K562 (cell line): ENCODE data around the gene KCNC3. TPM values are rescaled to one million over a fixed set of nuclear protein-coding genes. Genes with fewer than 3 reads are reported as not detected.
A peak's percentile ranks its signal among the peaks of the same experiment; 100 is the strongest.

Experiments used
- ATF4 ChIP-seq: fragments of 450-650 bp; formaldehyde crosslinking; IDR thresholded peaks from 2 replicates; pipeline ENCODE4 v1.4.0; 2022; ENCODE audit warnings: mild to moderate bottlenecking, moderate library complexity
- BMI1 ChIP-seq: fragments of 150-350 bp; IDR thresholded peaks from 2 replicates; pipeline ENCODE4 v1.6.1; 2014; ENCODE audit warnings: low read length
- BRF1 ChIP-seq: IDR thresholded peaks from 3 replicates; pipeline ENCODE4 v1.6.1; 2011; ENCODE audit warnings: borderline replicate concordance, mild to moderate bottlenecking; ENCODE audit not compliant: insufficient read length; ENCODE audit errors: extremely low read depth
- BRF2 ChIP-seq: IDR thresholded peaks from 3 replicates; pipeline ENCODE4 v1.6.1; 2011; ENCODE audit warnings: borderline replicate concordance, mild to moderate bottlenecking; ENCODE audit not compliant: insufficient read length, insufficient read depth
- E2F5 ChIP-seq: sonication (generic); formaldehyde crosslinking; IDR thresholded peaks from 2 replicates; pipeline ENCODE4 v1.8.0; 2022; ENCODE audit warnings: mild to moderate bottlenecking, missing genetic modification reagents
- ERF ChIP-seq: fragments of 450-650 bp; formaldehyde crosslinking; IDR thresholded peaks from 2 replicates; pipeline ENCODE4 v1.4.0; 2020; ENCODE audit warnings: mild to moderate bottlenecking, mixed read lengths
- ESRRA ChIP-seq: fragments of 450-650 bp; IDR thresholded peaks from 2 replicates; pipeline ENCODE4 v1.6.1; 2014; ENCODE audit warnings: low read depth, mild to moderate bottlenecking, moderate library complexity, borderline replicate concordance
- FOXJ3 ChIP-seq: sonication (generic); formaldehyde crosslinking; IDR thresholded peaks from 2 replicates; pipeline ENCODE4 v1.4.0; 2020; ENCODE audit warnings: mild to moderate bottlenecking, missing genetic modification reagents
- FOXP4 ChIP-seq: sonication (generic); formaldehyde crosslinking; IDR thresholded peaks from 2 replicates; pipeline ENCODE4 v1.8.0; 2022; ENCODE audit warnings: mild to moderate bottlenecking, missing genetic modification reagents, borderline replicate concordance
- IRF2 ChIP-seq: sonication (generic); formaldehyde crosslinking; IDR thresholded peaks from 2 replicates; pipeline ENCODE4 v1.8.1; 2022; ENCODE audit warnings: mild to moderate bottlenecking, missing genetic modification reagents
- KAT8 ChIP-seq: fragments of 450-650 bp; IDR thresholded peaks from 2 replicates; pipeline ENCODE4 v1.6.1; 2016; ENCODE audit warnings: low read depth, mild to moderate bottlenecking
- LEF1 ChIP-seq: fragments of 450-650 bp; IDR thresholded peaks from 2 replicates; pipeline ENCODE4 v1.6.1; 2016; ENCODE audit warnings: mild to moderate bottlenecking
- NUFIP1 ChIP-seq: fragments of 450-650 bp; IDR thresholded peaks from 2 replicates; pipeline ENCODE4 v1.6.1; 2018; ENCODE audit not compliant: partially characterized antibody
- RNF2 ChIP-seq: sonication (generic); IDR thresholded peaks from 2 replicates; pipeline ENCODE4 v1.6.1; 2016
- SPI1 ChIP-seq: IDR thresholded peaks from 2 replicates; pipeline ENCODE4 v1.6.1; 2011; ENCODE audit warnings: low read depth, low read length, control low read depth, borderline replicate concordance
- SRF ChIP-seq, 2 experiments: fragments of 250-450, 450-650 bp in 1 of 2; sonication (Bioruptor Pico) in 1 of 2; sonication (generic) in 1 of 2; formaldehyde crosslinking; IDR thresholded peaks; 2 replicates each; pipeline versions ENCODE4 v1.5.0 to v1.5.1; 2020 to 2022; ENCODE audit warnings: mild to moderate bottlenecking in 1 of 2, missing genetic modification reagents in 1 of 2
- TAF15 ChIP-seq: fragments of 200-400 bp; formaldehyde crosslinking; IDR thresholded peaks from 2 replicates; pipeline ENCODE4 v1.6.1; 2017; ENCODE audit warnings: mild to moderate bottlenecking, low read depth, low read length, moderate library complexity
- THRB ChIP-seq: fragments of 450-650 bp; formaldehyde crosslinking; conservative IDR thresholded peaks from 2 replicates; pipeline ENCODE4 v1.4.0; 2022; ENCODE audit warnings: mild to moderate bottlenecking, missing genetic modification characterization
- ZKSCAN8 ChIP-seq: fragments of 200-800 bp; sonication (Bioruptor generic); IDR thresholded peaks from 2 replicates; pipeline ENCODE4 v1.6.1; 2016; ENCODE audit warnings: missing genetic modification characterization, missing compliant biosample characterization
- ZNF197 ChIP-seq: fragments of 200-800 bp; sonication (Bioruptor generic); IDR thresholded peaks from 2 replicates; pipeline ENCODE4 v1.6.1; 2016; ENCODE audit warnings: low read depth, missing genetic modification characterization, missing compliant biosample characterization
- ZNF280B ChIP-seq: fragments of 250-450 bp; sonication (Bioruptor Pico); IDR thresholded peaks from 2 replicates; pipeline ENCODE4 v1.5.1; 2021; ENCODE audit warnings: mild to moderate bottlenecking
- ZNF644 ChIP-seq: fragments of 200-800 bp; sonication (Bioruptor generic); IDR thresholded peaks from 2 replicates; pipeline ENCODE4 v1.6.1; 2016; ENCODE audit warnings: low read depth, missing genetic modification characterization, missing compliant biosample characterization
- polyA plus RNA-seq, 8 experiments: library from polyadenylated mRNA; depleted of rRNA in 4 of 8; stranded (reverse) in 5 of 8; unstranded in 3 of 8; fragments of >200 nt; fragmentation: Nextera tagmentation in 2 of 8; fragmentation: Illumina TruSeq in 1 of 8; extraction: Ambion mirVana in 2 of 8; extraction: Trizol in 1 of 8; gene quantifications; 2 replicates each; pipeline versions ENCODE4 v1.2.1 to v1.2.3, GENCODE V29; 2011 to 2014; ENCODE audit warnings: inconsistent platforms in 1 of 8, missing spikeins in 1 of 8
- total RNA-seq, 7 experiments: library from RNA; depleted of rRNA in 6 of 7; stranded (reverse); fragments of >200 nt in 6 of 7; fragmentation: Illumina TruSeq in 2 of 7; extraction: Trizol in 2 of 7; gene quantifications; 2 replicates each; pipeline versions ENCODE4 v1.2.1 to v1.2.3, GENCODE V29; 2011 to 2021; ENCODE audit warnings: low replicate concordance in 1 of 7

Gene KCNC3
- total and polyA plus RNA-seq, 9 of the 15 experiments (the other 6 are each of a cell fraction or from before 2014, with no cell fraction given), result 0.03 to 26.2 (median 2.0) TPM

- TF ChIP-seq ESRRA (peak; percentile 78; the same call in 1 of the 2 replicates), ATF4 (CRISPR knock-in tag) (no peak), SRF (CRISPR knock-in tag; IDR thresholded peaks at IDR 0.05) (no peak), IRF2 (CRISPR knock-in tag) (no peak), SPI1 (0 out of 2 replicates have a peak, but pooled peaks have one; percentile 49), ZNF280B (CRISPR knock-in tag) (no peak), ZKSCAN8 (no peak), THRB (CRISPR knock-in tag) (no peak), RNF2 (no peak; the same call in 1 of the 2 replicates), NUFIP1 (no peak), ZNF644 (peak; percentile 86), FOXP4 (CRISPR knock-in tag) (peak; percentile 60), BRF2 (no peak), FOXJ3 (CRISPR knock-in tag) (no peak), BRF1 (no peak), BMI1 (no peak), KAT8 (no peak), ZNF197 (peak; percentile 94; the same call in 1 of the 2 replicates), ERF (CRISPR knock-in tag) (no peak), E2F5 (CRISPR knock-in tag) (no peak), TAF15 (no peak), LEF1 (no peak)
Observed at GRCh38 chr19:50333235-50333736, 4.1 kb upstream of the KCNC3 start (continued).
